CD4-positive, CD25-positive, alpha-beta regulatory T cell (primary cell): ENCODE measurements around the gene HTRA3. TPM values are rescaled to one million over a fixed set of nuclear protein-coding genes. Genes with fewer than 3 reads are reported as not detected.

Experiments used
- ATAC-seq, 2 donors: fragments of 150-1000 bp; cut with Tn5 transposase; one replicate each; pipeline ENCODE4 v1.10.0; 2021; ENCODE audit warnings: low read depth in 2 of 2, moderate number of reproducible peaks in 2 of 2, moderate library complexity in 1 of 2
- DNase-seq, 3 donors: peaks; one replicate each; pipeline versions ENCODE4 v3.0.0 to v3.0.0-alpha.2; 2012 to 2022; ENCODE audit warnings: mixed read lengths in 1 of 3
- H3K27ac ChIP-seq: one replicate; pipeline ENCODE4 v1.7.0; 2013; ENCODE audit warnings: mild to moderate bottlenecking, low read length; ENCODE audit not compliant: insufficient read depth, poor library complexity, severe bottlenecking
- H3K27me3 ChIP-seq: one replicate; pipeline ENCODE4 v1.7.0; 2013; ENCODE audit warnings: low read length; ENCODE audit not compliant: control insufficient read depth, insufficient read depth
- H3K36me3 ChIP-seq: one replicate; pipeline ENCODE4 v1.7.0; 2013; ENCODE audit warnings: mild to moderate bottlenecking, low read length, moderate library complexity; ENCODE audit not compliant: control insufficient read depth, insufficient read depth
- H3K4me1 ChIP-seq: 2 replicates; pipeline ENCODE4 v1.7.0; 2013; ENCODE audit warnings: mild to moderate bottlenecking, low read length; ENCODE audit not compliant: insufficient read depth, control insufficient read depth, poor library complexity, severe bottlenecking
- H3K4me3 ChIP-seq: one replicate; pipeline ENCODE4 v1.7.0; 2013; ENCODE audit warnings: low read depth, mild to moderate bottlenecking, low read length, moderate library complexity
- H3K9me3 ChIP-seq, 2 experiments: 1 replicate in 1 of 2; 2 replicates in 1 of 2; pipeline ENCODE4 v1.7.0; 2013; ENCODE audit warnings: low read length in 2 of 2, mild to moderate bottlenecking in 1 of 2, moderate library complexity in 1 of 2; ENCODE audit not compliant: control insufficient read depth in 2 of 2
- H3K27ac Mint-ChIP-seq, 3 donors: one replicate each; pipeline ENCODE4 v1.8.0; 2020 to 2022; ENCODE audit warnings: mild to moderate bottlenecking in 3 of 3, mixed read lengths in 3 of 3, moderate library complexity in 2 of 3
- H3K27me3 Mint-ChIP-seq: one replicate; pipeline ENCODE4 v1.8.0; 2022; ENCODE audit warnings: mild to moderate bottlenecking, mixed read lengths
- H3K36me3 Mint-ChIP-seq: one replicate; pipeline ENCODE4 v1.8.0; 2020; ENCODE audit warnings: mixed read lengths
- H3K4me1 Mint-ChIP-seq, 4 donors: one replicate each; pipeline ENCODE4 v1.8.0; 2020 to 2022; ENCODE audit warnings: mixed read lengths in 4 of 4, mild to moderate bottlenecking in 1 of 4
- H3K4me3 Mint-ChIP-seq, 4 donors: one replicate each; pipeline ENCODE4 v1.8.0; 2020 to 2022; ENCODE audit warnings: mild to moderate bottlenecking in 4 of 4, mixed read lengths in 4 of 4, moderate library complexity in 3 of 4
- H3K9me3 Mint-ChIP-seq, 7 donors: one replicate each; pipeline ENCODE4 v1.8.0; 2020 to 2022; ENCODE audit warnings: mixed read lengths in 7 of 7, mild to moderate bottlenecking in 3 of 7, moderate library complexity in 2 of 7
- polyA plus RNA-seq, 4 donors: library from polyadenylated mRNA; unstranded; fragments of 300-500 nt; fragmentation: Illumina TruSeq; gene quantifications; one replicate each; pipeline ENCODE4 v1.2.3, GENCODE V29; 2021
- total RNA-seq: library from RNA; stranded (reverse); gene quantifications from one replicate; pipeline ENCODE4 v1.2.3, GENCODE V29; 2022

The HTRA3 gene
- total and polyA plus RNA-seq, 5 donors from 2014 or later, result not detected

DNA sequence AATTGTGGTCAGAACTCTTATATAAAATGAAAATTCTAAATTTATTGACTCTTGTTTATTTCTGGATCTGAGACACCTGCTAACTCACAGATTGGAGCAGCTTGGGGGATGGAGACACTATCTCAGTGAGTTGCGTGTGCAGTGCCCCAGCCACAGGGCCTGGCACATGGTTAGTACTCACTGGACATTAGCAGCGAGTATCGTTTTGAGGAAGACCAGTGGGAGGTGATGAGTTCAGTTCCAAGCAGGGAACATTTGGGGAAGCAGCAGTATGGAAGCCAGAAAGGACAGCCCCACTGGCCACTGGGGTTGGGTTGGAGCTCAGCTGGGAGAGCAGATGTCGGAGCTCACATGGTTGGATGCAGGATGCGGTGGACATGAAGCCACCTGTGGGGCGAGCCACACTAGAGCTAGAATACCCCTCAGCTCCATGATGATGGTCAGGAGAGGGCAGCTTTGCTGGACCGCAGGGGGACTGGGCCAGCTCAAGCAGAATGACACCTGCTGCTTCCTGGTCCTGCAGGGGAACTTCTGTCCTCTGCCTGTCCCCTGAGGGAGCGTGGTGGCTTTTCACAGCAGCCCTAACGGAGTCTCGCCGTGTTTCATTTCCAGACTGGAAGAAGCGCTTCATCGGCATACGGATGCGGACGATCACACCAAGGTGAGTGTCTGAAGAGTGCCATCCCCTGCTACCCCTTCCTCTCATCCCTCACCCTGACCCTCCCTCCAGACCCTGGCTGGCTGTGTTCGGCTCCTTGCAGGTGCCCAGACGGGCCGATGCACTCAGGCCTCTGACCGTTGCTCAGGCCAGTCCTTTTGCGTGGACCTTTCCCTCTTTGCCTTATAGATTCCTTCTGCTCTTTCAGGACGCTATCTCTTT is 32.5 kb downstream of the HTRA3 start:
- Mint-ChIP-seq H3K36me3 (no peaks in the 10 kb centered on the region), H3K4me3 (no peak overlapping the region), H3K4me1 (no peaks in the 10 kb centered on the region), H3K27ac (no peak overlapping the region), H3K9me3 (peaks cover 0 to 6% (median 1%) of the 10 kb centered on the region in 7 donors), H3K27me3 (peaks cover 17% of the 10 kb centered on the region)
- Histone ChIP-seq H3K9me3 (no peaks in the 10 kb centered on the region), H3K4me3 (no peak overlapping the region), H3K4me1 (no peaks in the 10 kb centered on the region), H3K27ac (no peak overlapping the region), H3K36me3 (no peaks in the 10 kb centered on the region), H3K27me3 (no peaks in the 10 kb centered on the region)
- ATAC-seq, result no peak
- DNase-seq, result no peak

GRCh38 chr4:8303081-8303480 is 33.5 kb downstream of the HTRA3 start:
- Histone ChIP-seq H3K27me3 (no peaks in the 10 kb centered on the region), H3K4me1 (no peaks in the 10 kb centered on the region), H3K4me3 (no peak overlapping the region), H3K36me3 (no peaks in the 10 kb centered on the region), H3K27ac (no peak overlapping the region), H3K9me3 (no peaks in the 10 kb centered on the region)
- H3K27ac Mint-ChIP-seq, result no peak overlapping the region
- no peak for DNase-seq
- H3K4me1 Mint-ChIP-seq, result no peaks in the 10 kb centered on the region
- no peak for ATAC-seq
- no peaks in the 10 kb centered on the region for H3K36me3 Mint-ChIP-seq
- no peak overlapping the region for H3K4me3 Mint-ChIP-seq
- peaks cover 17% of the 10 kb centered on the region for H3K27me3 Mint-ChIP-seq
- peaks cover 0 to 6% (median 1%) of the 10 kb centered on the region in 7 donors for H3K9me3 Mint-ChIP-seq

DNA sequence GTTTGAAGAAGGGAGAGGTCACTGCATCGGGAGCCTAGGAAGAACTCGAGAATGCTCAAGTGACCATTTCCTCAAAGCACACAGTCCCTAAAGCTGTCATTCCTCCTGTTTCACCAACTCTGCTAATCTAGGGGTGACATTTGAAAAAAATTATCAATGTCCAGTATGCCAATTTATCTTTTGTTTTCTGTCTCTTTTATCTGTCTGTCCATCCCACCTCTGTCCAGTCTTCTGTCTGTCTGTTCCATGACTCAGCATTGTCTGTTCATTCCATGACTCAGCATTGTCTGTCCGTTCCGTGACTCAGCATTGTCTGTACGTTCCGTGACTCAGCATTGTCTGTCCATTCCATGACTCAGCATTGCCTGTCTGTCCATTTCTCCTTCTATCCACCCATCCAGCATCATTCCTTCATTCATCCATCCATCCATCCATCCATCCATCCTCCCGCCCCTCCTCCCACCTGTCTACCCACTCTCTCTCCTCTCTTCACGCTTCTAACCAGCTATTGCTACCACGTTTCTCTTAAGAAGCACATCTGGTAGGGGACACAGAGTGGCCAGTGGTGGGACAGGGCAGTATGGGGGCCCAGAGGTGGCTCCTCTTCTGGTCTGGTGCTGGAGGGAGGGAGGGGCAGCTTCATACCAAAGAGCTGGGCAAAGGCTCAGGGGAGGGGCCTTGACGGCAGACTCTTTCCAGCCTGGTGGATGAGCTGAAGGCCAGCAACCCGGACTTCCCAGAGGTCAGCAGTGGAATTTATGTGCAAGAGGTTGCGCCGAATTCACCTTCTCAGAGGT is 34.1 kb downstream of the HTRA3 start:
- no peaks in the 10 kb centered on the region for H3K27me3 ChIP-seq
- H3K9me3 ChIP-seq, result no peaks in the 10 kb centered on the region
- no peaks in the 10 kb centered on the region for H3K4me1 ChIP-seq
- peaks cover 0 to 6% (median 1%) of the 10 kb centered on the region in 7 donors for H3K9me3 Mint-ChIP-seq
- DNase-seq (no peak), ATAC-seq (no peak)
- H3K36me3 ChIP-seq, result no peaks in the 10 kb centered on the region
- peaks cover 17% of the 10 kb centered on the region for H3K27me3 Mint-ChIP-seq
- H3K4me3 ChIP-seq, result no peak overlapping the region
- no peak overlapping the region for H3K27ac ChIP-seq
- H3K27ac Mint-ChIP-seq, result no peak overlapping the region
- no peaks in the 10 kb centered on the region for H3K4me1 Mint-ChIP-seq
- H3K36me3 Mint-ChIP-seq, result no peaks in the 10 kb centered on the region
- no peak overlapping the region for H3K4me3 Mint-ChIP-seq

DNA sequence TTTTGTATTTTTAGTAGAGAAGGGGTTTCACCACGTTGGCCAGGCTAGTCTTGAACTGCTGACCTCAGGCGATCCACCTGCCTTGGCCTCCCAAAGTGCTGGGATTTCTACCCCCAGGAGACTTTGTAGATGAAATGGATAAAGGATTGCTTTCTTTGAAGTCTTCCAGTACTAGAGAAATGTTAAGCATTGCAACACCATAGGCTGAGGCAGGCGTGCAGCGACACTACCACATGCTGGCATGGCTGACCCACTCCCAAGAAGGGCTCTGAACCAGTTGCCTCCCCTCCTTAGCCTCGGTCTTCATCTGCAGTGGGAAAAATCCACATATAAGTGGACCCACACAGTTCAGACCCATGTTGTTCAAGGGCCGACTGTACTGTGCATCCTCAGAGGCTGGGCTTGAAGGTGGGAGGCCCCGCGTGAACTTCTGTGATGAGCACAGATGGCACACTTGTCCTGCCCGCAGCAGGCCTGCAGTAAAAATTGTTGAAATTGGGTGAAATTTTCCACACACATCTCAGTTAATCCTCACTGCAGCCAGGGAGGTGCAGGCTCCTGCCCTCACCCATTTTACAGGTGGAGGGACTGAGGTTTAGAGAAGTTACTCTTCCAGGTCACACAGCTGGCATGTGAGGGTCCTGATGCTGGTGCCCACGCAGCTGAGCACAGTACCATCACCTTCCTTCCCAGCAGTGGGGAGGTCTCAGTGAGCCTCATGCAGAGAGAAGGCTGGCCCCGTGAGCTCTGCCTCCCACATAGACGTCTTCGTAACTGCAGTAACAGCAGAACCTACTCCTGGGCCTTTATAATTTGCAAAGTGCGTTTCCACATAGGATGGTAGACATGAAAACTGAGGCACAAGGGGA is 35.5 kb downstream of the HTRA3 start:
- H3K27me3 ChIP-seq, result no peaks in the 10 kb centered on the region
- Mint-ChIP-seq H3K4me1 (no peaks in the 10 kb centered on the region), H3K27me3 (peaks cover 15% of the 10 kb centered on the region), H3K27ac (no peak overlapping the region), H3K9me3 (peaks cover 0 to 6% (median 1%) of the 10 kb centered on the region in 7 donors), H3K4me3 (no peak overlapping the region), H3K36me3 (no peaks in the 10 kb centered on the region)
- H3K27ac ChIP-seq, result no peak overlapping the region
- no peak overlapping the region for H3K4me3 ChIP-seq
- no peaks in the 10 kb centered on the region for H3K36me3 ChIP-seq
- ATAC-seq (no peak), DNase-seq (no peak)
- H3K9me3 ChIP-seq, result no peaks in the 10 kb centered on the region
- H3K4me1 ChIP-seq, result no peaks in the 10 kb centered on the region

- H3K27me3 Mint-ChIP-seq, result peaks cover 11% of the 10 kb centered on the region
- Histone ChIP-seq H3K9me3 (no peaks in the 10 kb centered on the region), H3K27me3 (no peaks in the 10 kb centered on the region), H3K27ac (no peak overlapping the region), H3K36me3 (no peaks in the 10 kb centered on the region), H3K4me1 (no peaks in the 10 kb centered on the region), H3K4me3 (no peak overlapping the region)
- H3K9me3 Mint-ChIP-seq, result peaks cover 0 to 3% (median under 1%) of the 10 kb centered on the region in 7 donors
- no peak for ATAC-seq
- no peak for DNase-seq
- H3K4me3 Mint-ChIP-seq, result no peak overlapping the region
- no peak overlapping the region for H3K27ac Mint-ChIP-seq
- H3K36me3 Mint-ChIP-seq, result no peaks in the 10 kb centered on the region
- no peaks in the 10 kb centered on the region for H3K4me1 Mint-ChIP-seq
Measured at GRCh38 chr4:8305851-8306471, 36.4 kb downstream of the HTRA3 start.

GRCh38 chr4:8306511-8307021 is 37.0 kb downstream of the HTRA3 start:
- DNase-seq (no peak), ATAC-seq (no peak)
- Histone ChIP-seq H3K9me3 (no peaks in the 10 kb centered on the region), H3K4me3 (no peak overlapping the region), H3K27ac (no peak overlapping the region), H3K27me3 (no peaks in the 10 kb centered on the region), H3K4me1 (no peaks in the 10 kb centered on the region), H3K36me3 (no peaks in the 10 kb centered on the region)
- no peak overlapping the region for H3K4me3 Mint-ChIP-seq
- no peaks in the 10 kb centered on the region for H3K36me3 Mint-ChIP-seq
- H3K4me1 Mint-ChIP-seq, result no peaks in the 10 kb centered on the region
- peaks cover 8% of the 10 kb centered on the region for H3K27me3 Mint-ChIP-seq
- H3K9me3 Mint-ChIP-seq, result peaks cover 0 to 2% (median 0%) of the 10 kb centered on the region in 7 donors
- H3K27ac Mint-ChIP-seq, result no peak overlapping the region

DNA sequence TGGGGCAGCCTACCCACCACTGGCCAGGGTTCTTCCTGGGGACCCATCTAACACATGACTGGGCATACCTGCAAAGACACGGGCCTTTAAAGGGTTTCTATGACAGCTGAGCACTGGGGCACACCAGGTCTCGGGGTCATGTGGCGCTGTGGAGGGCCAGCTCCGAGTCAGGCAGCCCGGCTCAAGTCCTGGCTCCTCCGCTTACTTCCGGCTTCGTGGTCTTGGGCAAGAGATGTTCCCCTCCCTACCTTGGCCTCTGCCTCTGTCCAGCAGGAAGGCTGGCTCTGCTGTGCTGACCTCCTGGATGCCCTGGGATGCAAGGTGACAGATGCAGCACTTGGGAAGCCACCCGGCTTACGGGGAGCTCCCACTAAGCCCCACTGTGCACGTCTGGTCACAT is 37.6 kb downstream of the HTRA3 start:
- DNase-seq (no peak), ATAC-seq (no peak)
- Mint-ChIP-seq H3K9me3 (peaks cover 0 to 1% (median 0%) of the 10 kb centered on the region in 7 donors), H3K4me1 (no peaks in the 10 kb centered on the region), H3K36me3 (no peaks in the 10 kb centered on the region), H3K27me3 (peaks cover 8% of the 10 kb centered on the region), H3K27ac (no peak overlapping the region), H3K4me3 (no peak overlapping the region)
- H3K4me3 ChIP-seq, result no peak overlapping the region
- no peaks in the 10 kb centered on the region for H3K4me1 ChIP-seq
- H3K36me3 ChIP-seq, result no peaks in the 10 kb centered on the region
- no peak overlapping the region for H3K27ac ChIP-seq
- no peaks in the 10 kb centered on the region for H3K9me3 ChIP-seq
- no peaks in the 10 kb centered on the region for H3K27me3 ChIP-seq
